ENCODE results near the gene ZFP36L1. TPM values are rescaled to one million over a fixed set of nuclear protein-coding genes. Genes with fewer than 3 reads are reported as not detected.

The ZFP36L1 gene
- total and polyA plus RNA-seq, 10 of the 15 experiments (the other 5 are each of a cell fraction or from before 2014, with no cell fraction given), result 22.0 to 184 (median 66.1) TPM

DNA sequence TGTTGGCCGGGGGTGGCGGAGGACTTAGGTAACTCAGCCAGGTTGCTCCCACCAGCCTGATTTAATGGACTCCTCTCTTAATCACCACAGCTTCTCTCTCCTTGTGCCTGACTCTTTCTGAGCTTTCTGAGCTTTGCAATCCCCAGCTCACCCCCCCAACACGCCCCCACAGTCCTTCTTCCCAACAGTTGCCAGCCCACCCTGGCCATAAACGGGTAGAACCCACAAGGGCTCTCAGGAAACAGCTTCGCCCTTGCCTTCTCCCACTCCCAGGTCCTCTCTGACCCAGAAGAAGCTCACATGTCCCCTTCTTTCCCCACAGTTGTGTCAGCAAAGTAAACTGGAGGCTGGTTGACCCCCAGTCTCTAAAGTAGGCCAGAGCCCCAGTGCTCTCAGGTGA is 32.9 kb downstream of the ZFP36L1 start:
- H4K20me1 ChIP-seq (ENCODE audit: control insufficient read depth, insufficient read depth), result no peaks in the 10 kb centered on the region
- no peak overlapping the region for H3K9ac ChIP-seq (ENCODE audit: control insufficient read depth, insufficient read depth, low read length)
- no peaks in the 10 kb centered on the region for H3K9me3 ChIP-seq (replicated peaks; ENCODE audit: control insufficient read depth, insufficient read depth, low read length)
- no TSS peak for BruUV-seq (replicated peaks)
- WGBS (ENCODE audit: insufficient coverage, insufficient replicate concordance, low lambda C conversion rate, missing lambda C conversion rate), result 55% methylated on average over 5 of the region's 5 CpGs
- ChIA-PET SMC1A (ENCODE audit: uncharacterized antibody, unreplicated experiment) (interaction anchor here (0.7 to 1.2 kb wide), 4 partner anchors 19 to 84 kb away, joined by 3 read pairs; no protein-coding TSS in a partner anchor), RAD21 (ENCODE audit: unreplicated experiment) (no interaction called here), CTCF (interaction anchor here (1.5 kb wide), 1 partner anchor 30 kb away, joined by 3 read pairs; no protein-coding TSS in a partner anchor), POLR2A (interaction anchor here (0.7 kb wide), 1 partner anchor 13 kb away, joined by 10 read pairs; no protein-coding TSS in a partner anchor)
- no peaks in the 10 kb centered on the region for H3K4me1 ChIP-seq (ENCODE audit: control insufficient read depth, insufficient read depth, low read length)
- ATAC-seq (no peak), FAIRE-seq (no peak), DNase-seq (ENCODE audit: low read depth, low spot score) (no peak)
- no peak overlapping the region for H3K4me2 ChIP-seq (ENCODE audit: control insufficient read depth, insufficient read depth)
- no peaks in the 10 kb centered on the region for H3K79me2 ChIP-seq (ENCODE audit: control insufficient read depth, insufficient read depth, low read length)
- no peak overlapping the region for H3K27ac ChIP-seq (ENCODE audit: control insufficient read depth, insufficient read depth)
- H3K36me3 ChIP-seq (ENCODE audit: control insufficient read depth in 2 of 2, insufficient read depth in 2 of 2, low read length in 1 of 2), result no peaks in the 10 kb centered on the region
- in situ Hi-C loops (cut with MboI), result no loop called here
- intact Hi-C loops (cut with micrococcal nuclease; ENCODE audit: unreplicated experiment), result no loop called here
- H3K27me3 ChIP-seq (replicated peaks in 1 of 2; ENCODE audit: control insufficient read depth in 2 of 2, insufficient read depth in 2 of 2, low read length in 1 of 2), result no peaks in the 10 kb centered on the region
- no peak overlapping the region for H2AFZ ChIP-seq (ENCODE audit: control insufficient read depth, low read depth, low read length)
- no peak overlapping the region for H3K4me3 ChIP-seq
- TF ChIP-seq KAT2A (conservative IDR thresholded peaks at IDR 0.05; ENCODE audit: control insufficient read depth, low read depth, low read length) (no peak), RAD51 (IDR thresholded peaks at IDR 0.05) (no peak), PAX5 (IDR thresholded peaks at IDR 0.05; ENCODE audit: borderline replicate concordance, low read depth, low read length) (no peak), NR2F1 (conservative IDR thresholded peaks at IDR 0.05) (no peak), MTA3 (IDR thresholded peaks at IDR 0.05; ENCODE audit: borderline replicate concordance, low read length) (no peak), ATF7 (IDR thresholded peaks at IDR 0.05; ENCODE audit: low read depth) (no peak), SRF (IDR thresholded peaks at IDR 0.05; ENCODE audit: low read depth in 2 of 2, low read length in 2 of 2) (no peak), RAD21 (IDR thresholded peaks at IDR 0.05; ENCODE audit: insufficient read depth, low read depth, low read length) (no peak), SP1 (IDR thresholded peaks at IDR 0.05; ENCODE audit: low read depth, low read length) (no peak), SUPT20H (IDR thresholded peaks at IDR 0.05; ENCODE audit: borderline replicate concordance, control insufficient read depth, low read depth, low read length) (no peak)
- TF ChIP-seq, protein P1, sequence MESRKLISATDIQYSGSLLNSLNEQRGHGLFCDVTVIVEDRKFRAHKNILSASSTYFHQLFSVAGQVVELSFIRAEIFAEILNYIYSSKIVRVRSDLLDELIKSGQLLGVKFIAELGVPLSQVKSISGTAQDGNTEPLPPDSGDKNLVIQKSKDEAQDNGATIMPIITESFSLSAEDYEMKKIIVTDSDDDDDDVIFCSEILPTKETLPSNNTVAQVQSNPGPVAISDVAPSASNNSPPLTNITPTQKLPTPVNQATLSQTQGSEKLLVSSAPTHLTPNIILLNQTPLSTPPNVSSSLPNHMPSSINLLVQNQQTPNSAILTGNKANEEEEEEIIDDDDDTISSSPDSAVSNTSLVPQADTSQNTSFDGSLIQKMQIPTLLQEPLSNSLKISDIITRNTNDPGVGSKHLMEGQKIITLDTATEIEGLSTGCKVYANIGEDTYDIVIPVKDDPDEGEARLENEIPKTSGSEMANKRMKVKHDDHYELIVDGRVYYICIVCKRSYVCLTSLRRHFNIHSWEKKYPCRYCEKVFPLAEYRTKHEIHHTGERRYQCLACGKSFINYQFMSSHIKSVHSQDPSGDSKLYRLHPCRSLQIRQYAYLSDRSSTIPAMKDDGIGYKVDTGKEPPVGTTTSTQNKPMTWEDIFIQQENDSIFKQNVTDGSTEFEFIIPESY (IDR thresholded peaks at IDR 0.05), result no peak
- TF ChIP-seq, protein P2, sequence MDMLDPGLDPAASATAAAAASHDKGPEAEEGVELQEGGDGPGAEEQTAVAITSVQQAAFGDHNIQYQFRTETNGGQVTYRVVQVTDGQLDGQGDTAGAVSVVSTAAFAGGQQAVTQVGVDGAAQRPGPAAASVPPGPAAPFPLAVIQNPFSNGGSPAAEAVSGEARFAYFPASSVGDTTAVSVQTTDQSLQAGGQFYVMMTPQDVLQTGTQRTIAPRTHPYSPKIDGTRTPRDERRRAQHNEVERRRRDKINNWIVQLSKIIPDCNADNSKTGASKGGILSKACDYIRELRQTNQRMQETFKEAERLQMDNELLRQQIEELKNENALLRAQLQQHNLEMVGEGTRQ (IDR thresholded peaks at IDR 0.05; ENCODE audit: borderline replicate concordance, low read depth, low read length), result no peak
- TF ChIP-seq, protein P3, sequence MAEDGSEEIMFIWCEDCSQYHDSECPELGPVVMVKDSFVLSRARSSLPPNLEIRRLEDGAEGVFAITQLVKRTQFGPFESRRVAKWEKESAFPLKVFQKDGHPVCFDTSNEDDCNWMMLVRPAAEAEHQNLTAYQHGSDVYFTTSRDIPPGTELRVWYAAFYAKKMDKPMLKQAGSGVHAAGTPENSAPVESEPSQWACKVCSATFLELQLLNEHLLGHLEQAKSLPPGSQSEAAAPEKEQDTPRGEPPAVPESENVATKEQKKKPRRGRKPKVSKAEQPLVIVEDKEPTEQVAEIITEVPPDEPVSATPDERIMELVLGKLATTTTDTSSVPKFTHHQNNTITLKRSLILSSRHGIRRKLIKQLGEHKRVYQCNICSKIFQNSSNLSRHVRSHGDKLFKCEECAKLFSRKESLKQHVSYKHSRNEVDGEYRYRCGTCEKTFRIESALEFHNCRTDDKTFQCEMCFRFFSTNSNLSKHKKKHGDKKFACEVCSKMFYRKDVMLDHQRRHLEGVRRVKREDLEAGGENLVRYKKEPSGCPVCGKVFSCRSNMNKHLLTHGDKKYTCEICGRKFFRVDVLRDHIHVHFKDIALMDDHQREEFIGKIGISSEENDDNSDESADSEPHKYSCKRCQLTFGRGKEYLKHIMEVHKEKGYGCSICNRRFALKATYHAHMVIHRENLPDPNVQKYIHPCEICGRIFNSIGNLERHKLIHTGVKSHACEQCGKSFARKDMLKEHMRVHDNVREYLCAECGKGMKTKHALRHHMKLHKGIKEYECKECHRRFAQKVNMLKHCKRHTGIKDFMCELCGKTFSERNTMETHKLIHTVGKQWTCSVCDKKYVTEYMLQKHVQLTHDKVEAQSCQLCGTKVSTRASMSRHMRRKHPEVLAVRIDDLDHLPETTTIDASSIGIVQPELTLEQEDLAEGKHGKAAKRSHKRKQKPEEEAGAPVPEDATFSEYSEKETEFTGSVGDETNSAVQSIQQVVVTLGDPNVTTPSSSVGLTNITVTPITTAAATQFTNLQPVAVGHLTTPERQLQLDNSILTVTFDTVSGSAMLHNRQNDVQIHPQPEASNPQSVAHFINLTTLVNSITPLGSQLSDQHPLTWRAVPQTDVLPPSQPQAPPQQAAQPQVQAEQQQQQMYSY (CRISPR knock-in tag; IDR thresholded peaks at IDR 0.05), result no peak
- TF ChIP-seq, protein P4, sequence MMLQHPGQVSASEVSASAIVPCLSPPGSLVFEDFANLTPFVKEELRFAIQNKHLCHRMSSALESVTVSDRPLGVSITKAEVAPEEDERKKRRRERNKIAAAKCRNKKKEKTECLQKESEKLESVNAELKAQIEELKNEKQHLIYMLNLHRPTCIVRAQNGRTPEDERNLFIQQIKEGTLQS (IDR thresholded peaks at IDR 0.05; ENCODE audit: borderline replicate concordance, extremely low read depth, low read depth, low read length), result no peak

All from GM12878 (cell line).